Stimulated activated CD4-positive, alpha-beta T cell treated with anti-CD3 and anti-CD28 coated beads, Interleukin-12 subunit alpha, Interleukin-12 subunit beta, amount 100 ng/mL, for 24 hours (primary cell): ENCODE results near the gene ABTB1.

ENCODE experiments used
- DNase-seq, 2 experiments: peaks; one replicate each; pipeline ENCODE4 v3.0.0-alpha.2; 2020; ENCODE audit warnings: low read depth in 2 of 2

Gene ABTB1

DNA sequence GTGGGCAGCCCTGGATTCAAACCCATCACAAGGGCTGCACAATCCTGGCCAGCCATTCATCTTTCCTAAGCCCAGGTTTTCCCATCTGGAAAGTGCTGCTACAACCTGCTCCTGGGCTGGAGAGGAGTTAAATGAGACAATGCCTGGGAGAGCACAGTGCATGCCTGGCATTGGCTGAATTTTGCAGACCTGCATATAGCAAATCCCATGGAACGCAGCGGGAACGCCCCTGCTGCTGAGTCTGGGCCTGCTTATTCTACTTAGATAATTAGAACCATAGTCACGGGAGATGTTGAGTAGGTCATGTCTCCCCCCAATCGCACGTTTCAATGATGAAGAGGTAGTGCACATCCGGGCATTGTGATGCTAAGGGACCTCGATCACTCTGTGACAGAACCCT lies 46.6 kb downstream of the ABTB1 start:
- no peak for DNase-seq

DNA sequence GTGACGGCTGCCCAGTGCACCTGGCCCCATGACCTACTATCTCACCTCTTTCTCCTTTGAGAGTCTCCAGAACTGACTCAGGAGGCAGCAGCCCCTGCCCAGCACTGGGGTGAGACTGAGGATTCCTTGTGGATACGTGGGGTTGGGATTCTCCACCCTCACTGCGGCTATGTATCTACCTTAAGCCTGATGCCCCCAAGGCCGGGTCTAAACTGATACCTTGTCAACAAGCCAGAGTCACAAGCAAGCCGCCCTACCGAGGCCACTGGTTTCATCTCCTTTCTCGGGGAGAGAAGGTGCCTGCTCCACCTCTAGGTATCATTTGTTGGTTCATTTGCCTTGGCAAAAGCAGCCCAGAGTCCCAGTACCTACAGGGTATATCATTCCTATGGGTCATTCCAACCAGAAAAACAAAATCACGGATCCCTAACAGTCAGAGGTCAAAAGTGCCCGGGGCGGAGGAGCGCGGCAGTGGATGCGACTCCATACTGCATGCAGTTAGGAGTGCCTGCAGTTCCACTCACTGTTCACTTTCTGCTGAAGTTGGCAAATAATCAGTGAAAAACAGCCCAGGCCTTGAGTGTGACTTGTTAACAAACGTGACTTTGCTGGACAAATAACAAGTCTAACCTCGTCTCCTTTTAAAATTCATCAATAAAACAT lies 47.5 kb downstream of the ABTB1 start:
- DNase-seq: no peak

DNA sequence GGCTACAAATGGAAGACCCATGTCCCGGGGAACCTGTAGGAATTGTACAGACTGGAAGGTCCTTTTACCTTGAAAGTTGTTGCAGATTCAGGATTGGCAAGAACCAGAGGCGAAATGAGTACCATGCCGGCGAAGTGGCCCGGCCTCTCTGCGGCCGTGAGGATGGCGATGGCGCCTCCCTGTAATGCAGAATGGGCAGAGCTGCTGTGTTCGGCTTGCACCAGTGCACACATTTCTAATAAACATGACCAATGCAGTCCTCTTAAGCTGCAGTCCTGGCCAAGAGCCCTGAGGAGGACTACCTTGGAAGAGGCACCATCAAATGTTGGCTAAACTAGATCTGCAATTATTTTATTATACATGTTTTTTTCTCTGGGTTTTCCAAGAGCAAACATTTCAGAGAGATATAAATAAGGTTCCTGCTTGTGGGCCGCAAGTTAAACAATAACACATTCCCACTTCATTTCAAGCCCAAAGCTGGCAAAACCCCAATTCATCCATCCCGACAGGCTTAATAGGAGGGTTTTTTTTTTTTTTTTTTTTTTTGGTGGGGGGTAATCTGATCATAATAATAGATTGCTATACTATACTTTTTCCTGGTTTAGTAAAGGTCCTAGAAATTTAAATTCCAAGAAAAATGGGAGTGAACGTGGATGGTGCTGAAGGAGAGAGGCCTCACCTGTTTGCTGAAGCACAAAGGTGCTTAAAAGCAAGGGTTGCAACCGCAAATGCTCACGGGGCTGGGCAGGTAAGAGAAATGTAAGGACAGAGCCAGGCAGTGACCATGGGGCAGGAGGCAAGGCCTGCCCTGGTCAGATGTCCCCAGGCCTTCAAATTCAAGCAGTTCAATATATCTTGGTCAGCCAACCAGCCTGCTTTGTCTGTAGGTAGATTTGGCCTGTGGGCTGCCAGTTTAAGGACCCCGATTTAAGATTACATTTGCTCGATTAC lies 48.5 kb downstream of the ABTB1 start:
- no peak for DNase-seq

DNA sequence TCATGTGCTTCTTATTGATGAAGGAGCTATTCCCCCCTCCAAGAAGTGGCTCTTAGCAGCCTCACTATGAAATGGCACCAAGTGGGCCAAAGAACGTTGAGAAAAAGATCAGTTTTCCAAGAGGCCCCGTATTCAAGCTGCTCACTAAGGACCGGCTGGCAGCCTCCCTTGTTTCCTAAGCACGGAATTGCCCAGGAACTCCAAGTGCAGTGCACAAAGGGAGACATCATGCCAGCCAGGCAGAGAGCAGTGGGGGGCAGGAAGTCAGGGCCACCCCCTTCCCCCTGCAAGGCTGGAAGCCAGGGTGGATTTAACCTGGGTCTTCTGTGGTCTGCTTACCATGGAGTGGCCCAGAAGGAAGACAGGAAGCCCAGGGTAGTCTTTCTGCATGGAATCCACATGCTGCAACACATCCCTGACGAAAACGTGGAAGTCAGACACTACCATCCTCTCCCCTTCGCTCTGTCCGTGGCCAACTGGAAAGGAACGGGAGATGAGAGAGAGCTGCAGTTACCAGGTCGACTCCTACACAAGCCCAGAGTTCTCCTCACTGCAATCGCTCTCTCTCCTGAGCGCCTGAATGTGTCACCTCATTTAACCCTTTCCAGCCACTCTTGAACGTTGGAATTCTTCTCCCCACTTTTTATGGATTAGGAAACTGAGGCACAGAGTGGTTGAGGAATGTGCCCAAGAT lies 49.5 kb downstream of the ABTB1 start:
- no peak for DNase-seq

DNA sequence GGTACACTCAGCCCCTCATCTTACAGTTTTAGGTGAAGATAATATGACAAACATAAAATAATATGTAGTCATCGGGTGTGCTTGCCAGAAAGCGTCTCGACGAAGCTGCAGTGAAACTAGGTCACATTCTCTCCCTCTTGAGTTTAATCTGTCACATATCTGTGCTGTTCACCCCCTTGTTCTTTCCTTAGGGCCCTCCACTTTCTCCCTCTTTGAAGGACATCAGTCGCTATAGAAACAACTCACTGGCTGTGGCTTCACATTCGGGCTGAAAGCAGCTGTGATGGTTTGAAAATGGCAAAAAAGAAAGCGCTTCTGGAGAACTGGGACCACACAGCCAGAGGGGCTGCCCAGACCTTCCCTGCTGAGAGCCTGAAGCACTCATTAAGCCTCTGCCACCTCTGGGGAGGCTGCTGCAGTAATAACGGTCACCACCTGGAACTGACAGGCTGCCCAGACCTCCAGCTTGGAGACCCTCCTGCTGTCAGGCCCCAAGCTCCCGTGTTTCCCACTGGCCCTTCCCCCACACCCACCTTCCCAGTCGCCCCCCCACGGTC lies 50.3 kb downstream of the ABTB1 start:
- no peak for DNase-seq

DNA sequence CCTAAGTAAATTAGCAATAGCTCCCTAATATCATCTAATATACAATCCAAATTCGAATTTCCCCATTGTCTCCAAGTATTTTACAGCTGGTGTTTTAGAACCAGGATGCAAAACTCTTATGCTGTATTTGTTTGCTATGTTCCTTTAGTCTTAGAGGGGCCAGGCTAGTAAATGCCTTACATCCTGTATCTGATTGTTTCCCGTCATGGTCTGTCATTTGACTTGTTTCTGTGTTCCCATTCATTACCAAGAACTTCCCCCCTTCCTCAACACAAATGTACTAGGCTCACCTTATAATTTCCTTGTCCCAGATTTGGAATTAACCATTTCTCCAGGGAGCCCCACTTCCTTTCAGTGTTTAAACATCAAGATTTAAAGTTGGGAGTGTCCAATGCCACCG lies 54.1 kb downstream of the ABTB1 start:
- DNase-seq: no peak

DNA sequence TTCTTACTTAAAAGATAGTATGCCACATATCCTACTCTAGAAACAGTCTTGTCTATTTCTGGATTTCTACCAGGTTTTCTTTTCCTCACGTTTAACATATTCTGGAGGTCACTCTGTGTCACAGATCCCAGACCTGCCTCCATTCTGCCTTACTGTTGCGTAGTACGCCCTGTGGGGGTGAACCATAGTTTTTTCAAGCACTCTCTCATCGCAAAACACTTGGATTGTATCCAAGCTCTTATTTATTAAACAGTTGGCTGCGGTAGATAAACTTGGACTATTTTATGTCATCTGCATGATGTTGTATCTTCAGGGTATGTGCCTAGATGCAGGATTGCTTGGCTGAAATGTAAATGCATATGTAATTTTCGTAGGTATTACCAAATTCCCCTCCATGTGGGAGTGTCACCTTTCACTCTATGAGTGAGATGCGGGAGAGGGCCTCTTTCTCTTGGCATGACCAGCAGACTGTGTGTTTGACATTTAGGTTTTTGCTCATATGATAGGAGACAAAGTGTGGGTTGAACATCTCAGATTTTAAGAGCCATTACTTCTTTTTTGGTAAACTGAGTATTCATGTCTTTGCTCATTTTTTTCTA lies 55.8 kb downstream of the ABTB1 start:
- DNase-seq: no peak

DNA sequence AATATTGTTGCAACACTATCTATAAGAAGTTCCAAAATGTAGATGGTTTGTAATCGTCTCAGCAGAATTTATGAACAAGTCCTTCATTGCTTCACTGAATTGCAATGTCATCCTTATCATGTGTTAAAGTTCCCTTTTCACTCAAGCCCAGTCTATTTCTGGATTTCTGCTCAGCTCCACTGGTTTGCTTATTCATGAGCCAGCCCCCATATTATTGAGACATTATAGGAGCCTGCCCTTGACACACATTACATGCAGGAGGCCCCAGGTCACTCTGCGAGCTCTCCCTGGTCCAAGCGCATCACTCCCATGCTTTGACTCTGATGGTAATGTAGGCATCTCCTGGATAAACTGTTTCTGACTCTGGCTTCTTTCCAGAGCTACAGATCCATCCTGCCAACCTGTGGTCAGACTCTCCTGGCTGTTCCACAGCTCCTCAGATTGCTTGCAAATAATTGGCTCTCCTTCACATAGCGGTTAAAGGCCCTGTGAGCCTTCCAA lies 56.9 kb downstream of the ABTB1 start:
- DNase-seq: no peak

DNA sequence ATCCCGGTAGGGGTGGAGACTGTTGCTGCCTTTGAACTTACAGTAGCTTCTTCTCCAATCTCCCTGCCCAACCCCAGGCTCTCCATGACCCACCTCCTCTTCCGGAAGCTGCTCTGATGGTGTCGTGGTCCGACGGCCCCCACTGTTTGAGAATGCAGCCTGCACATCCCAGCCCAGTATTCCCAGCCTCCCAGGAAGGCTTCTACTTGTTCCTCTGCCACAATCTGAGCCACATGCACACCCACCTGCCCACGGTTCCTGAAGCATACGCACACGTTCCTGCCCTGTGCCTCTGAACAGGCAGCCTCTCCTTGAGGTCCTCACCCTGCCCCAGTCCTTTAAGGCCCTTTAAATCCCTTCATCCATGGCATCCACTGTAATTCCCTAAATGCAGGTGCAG lies 57.4 kb downstream of the ABTB1 start:
- DNase-seq: no peak
